IMR-90 (cell line): ENCODE data around the gene AKAP13. TPM values are rescaled to one million over a fixed set of nuclear protein-coding genes. Genes with fewer than 3 reads are reported as not detected.

Experiments used
- ATAC-seq: fragments of 200-7000 bp; cut with Tn5 transposase; 2 replicates; pipeline ENCODE4 v1.9.1; 2020; ENCODE audit warnings: low read depth, mild to moderate bottlenecking, moderate library complexity
- BruUV-seq: library from RNA; stranded (reverse); fragments of 400-500 nt; replicated peaks from 2 replicates; lab custom pipeline; 2021; lab: Mats Ljungman, UMichigan
- CTCF ChIA-PET: fragments of 300-600 bp; formaldehyde crosslinking; extraction: SDS; loops from one replicate; lab custom pipeline; 2021; ENCODE audit warnings: antibody characterized with exemption; lab: Yijun Ruan, JAX
- POLR2A ChIA-PET: fragments of 300-600 bp; sonication (Branson Sonifier 250); formaldehyde crosslinking; loops from one replicate; lab custom pipeline; 2022; ENCODE audit warnings: antibody characterized with exemption; ENCODE audit not compliant: unreplicated experiment; lab: Charles Lee
- DNase-seq: peaks from one replicate; pipeline ENCODE4 v3.0.0; 2013
- H2AFZ ChIP-seq: replicated peaks from 2 replicates; pipeline ENCODE3; 2013; ENCODE audit warnings: low read length, mild to moderate bottlenecking; ENCODE audit not compliant: poor library complexity
- H2AK5ac ChIP-seq: 2 replicates; pipeline ENCODE4 v1.6.1; 2013; ENCODE audit warnings: low read depth, low read length, inconsistent platforms
- H2AK9ac ChIP-seq: replicated peaks from 2 replicates; pipeline ENCODE3; 2013; ENCODE audit warnings: mild to moderate bottlenecking, low read depth, low read length, moderate library complexity; ENCODE audit not compliant: poor library complexity
- H2BK120ac ChIP-seq: 2 replicates; pipeline ENCODE4 v1.6.1; 2013; ENCODE audit warnings: low read depth, low read length, inconsistent platforms
- H2BK15ac ChIP-seq: 3 replicates; pipeline ENCODE4 v1.6.1; 2013; ENCODE audit warnings: low read depth, low read length, inconsistent platforms
- H2BK20ac ChIP-seq: 2 replicates; pipeline ENCODE4 v1.6.1; 2013; ENCODE audit warnings: low read depth, mild to moderate bottlenecking, inconsistent platforms, low read length, moderate library complexity
- H2BK5ac ChIP-seq: 2 replicates; pipeline ENCODE4 v1.6.1; 2013; ENCODE audit warnings: mild to moderate bottlenecking, low read depth, low read length, inconsistent platforms; ENCODE audit not compliant: poor library complexity, severe bottlenecking
- H3K14ac ChIP-seq: replicated peaks from 2 replicates; pipeline ENCODE4 v1.6.1; 2013; ENCODE audit warnings: low read depth, low read length, inconsistent platforms
- H3K18ac ChIP-seq: 2 replicates; pipeline ENCODE4 v1.6.1; 2013; ENCODE audit warnings: low read depth, low read length, control low read depth
- H3K23ac ChIP-seq: 2 replicates; pipeline ENCODE4 v1.6.1; 2013; ENCODE audit warnings: low read depth, low read length, inconsistent platforms
- H3K27ac ChIP-seq: 2 replicates; pipeline ENCODE4 v1.5.1; 2013; ENCODE audit warnings: mild to moderate bottlenecking, control low read depth, low read length; ENCODE audit not compliant: insufficient read depth
- H3K27me3 ChIP-seq: 2 replicates; pipeline ENCODE4 v1.6.1; 2013; ENCODE audit warnings: low read length; ENCODE audit not compliant: control insufficient read depth, insufficient read depth
- H3K36me3 ChIP-seq: 2 replicates; pipeline ENCODE4 v1.6.1; 2013; ENCODE audit warnings: low read length, mixed read lengths; ENCODE audit not compliant: control insufficient read depth, insufficient read depth
- H3K4ac ChIP-seq: 2 replicates; pipeline ENCODE4 v1.6.1; 2013; ENCODE audit warnings: low read depth, low read length, inconsistent platforms
- H3K4me1 ChIP-seq: 2 replicates; pipeline ENCODE4 v1.6.1; 2013; ENCODE audit warnings: low read length, mixed read lengths; ENCODE audit not compliant: control insufficient read depth, insufficient read depth
- H3K4me2 ChIP-seq: 2 replicates; pipeline ENCODE4 v1.6.1; 2013; ENCODE audit warnings: low read depth, mild to moderate bottlenecking, control low read depth, low read length, moderate library complexity
- H3K4me3 ChIP-seq: 2 replicates; pipeline ENCODE4 v1.5.1; 2013; ENCODE audit warnings: low read depth, mild to moderate bottlenecking, control low read depth, low read length, moderate library complexity; ENCODE audit not compliant: insufficient read depth
- H3K56ac ChIP-seq: 2 replicates; pipeline ENCODE4 v1.6.1; 2013; ENCODE audit warnings: low read length, inconsistent platforms; ENCODE audit not compliant: insufficient read depth; ENCODE audit errors: extremely low read depth
- H3K79me1 ChIP-seq, 2 experiments: 2 replicates each; pipeline ENCODE4 v1.6.1; 2013; ENCODE audit warnings: low read length in 2 of 2, inconsistent platforms in 1 of 2, low read depth in 1 of 2
- H3K9ac ChIP-seq: 2 replicates; pipeline ENCODE4 v1.6.1; 2013; ENCODE audit warnings: low read depth, low read length, control low read depth
- H3K9me1 ChIP-seq: 2 replicates; pipeline ENCODE4 v1.6.1; 2013; ENCODE audit warnings: low read length, inconsistent platforms; ENCODE audit not compliant: insufficient read depth
- H3K9me3 ChIP-seq: 2 replicates; pipeline ENCODE4 v1.6.1; 2013; ENCODE audit warnings: low read length; ENCODE audit not compliant: control insufficient read depth, insufficient read depth
- H4K20me1 ChIP-seq: 2 replicates; pipeline ENCODE4 v1.6.1; 2013; ENCODE audit warnings: low read length, inconsistent platforms; ENCODE audit not compliant: insufficient read depth
- H4K5ac ChIP-seq: 2 replicates; pipeline ENCODE4 v1.6.1; 2013; ENCODE audit warnings: mild to moderate bottlenecking, low read depth, low read length, control low read depth
- H4K8ac ChIP-seq, 2 experiments: 2 replicates each; pipeline ENCODE4 v1.6.1; 2013; ENCODE audit warnings: low read depth in 2 of 2, low read length in 2 of 2, control low read depth in 1 of 2, inconsistent platforms in 1 of 2
- H4K91ac ChIP-seq: 2 replicates; pipeline ENCODE4 v1.6.1; 2013; ENCODE audit warnings: low read depth, low read length, inconsistent platforms; ENCODE audit not compliant: insufficient read depth
- FOS ChIP-seq: fragments of 150-350 bp; IDR thresholded peaks from 2 replicates; pipeline ENCODE4 v1.6.1; 2016; ENCODE audit warnings: low read depth, low read length
- MAFK ChIP-seq: IDR thresholded peaks from 2 replicates; pipeline ENCODE4 v1.6.1; 2012; ENCODE audit warnings: low read depth, low read length, improper control_type of control experiment
- MAZ ChIP-seq: IDR thresholded peaks from 2 replicates; pipeline ENCODE4 v1.6.1; 2012; ENCODE audit warnings: low read depth, mild to moderate bottlenecking, low read length, improper control_type of control experiment, moderate library complexity, borderline replicate concordance
- WGBS, 2 experiments: methylation state at CpG; one replicate each; pipeline versions ENCODE4 v1.1.5 to v1.1.7; 2013; ENCODE audit warnings: missing lambda C conversion rate in 2 of 2; ENCODE audit not compliant: insufficient read length in 1 of 2; ENCODE audit errors: extremely low coverage in 2 of 2; 5-methylcytosine and 5-hydroxymethylcytosine counted together
- dilution Hi-C: fragments of 300-500 bp; cut with HindIII; formaldehyde crosslinking; loops from one replicate; pipeline ENCODE4 v1.14.3; 2018; ENCODE audit warnings: low sequenced_read_pairs; ENCODE audit not compliant: unreplicated experiment
- in situ Hi-C: fragments of 300-500 bp; cut with MboI; formaldehyde crosslinking; loops from 3 replicates; pipeline ENCODE4 v1.14.3; 2019; ENCODE audit warnings: low sequenced_read_pairs, inconsistent platforms, mixed read lengths
- intact Hi-C: fragments of 100-400 bp; cut with micrococcal nuclease; formaldehyde crosslinking; loops from 2 replicates; pipeline ENCODE4 v1.10.0; 2022
- polyA plus RNA-seq, 3 experiments: library from polyadenylated mRNA; depleted of rRNA; stranded (reverse); fragments of >200 nt; gene quantifications; 2 replicates each; pipeline ENCODE4 v1.2.3, GENCODE V29; 2012; ENCODE audit warnings: low replicate concordance in 1 of 3
- total RNA-seq: library from RNA; depleted of rRNA; stranded (reverse); fragments of >200 nt; gene quantifications from 2 replicates; pipeline ENCODE4 v1.2.3, GENCODE V29; 2012
- TF ChIP-seq, protein P1 (sequence below): fragments of 150-350 bp; IDR thresholded peaks from 2 replicates; pipeline ENCODE4 v1.6.1; 2016; ENCODE audit warnings: low read depth, mild to moderate bottlenecking, low read length, moderate library complexity, borderline replicate concordance

AKAP13 gene
- total and polyA plus RNA-seq, 2 of the 4 experiments (the other 2 are of a cell fraction) = 10.4 to 46.4 TPM

GRCh38 chr15:85600001-85600400, 219.6 kb downstream of the AKAP13 start:
- no peak for TF ChIP-seq MAZ
- TF ChIP-seq MAFK = no peak
- TF ChIP-seq, protein P1, sequence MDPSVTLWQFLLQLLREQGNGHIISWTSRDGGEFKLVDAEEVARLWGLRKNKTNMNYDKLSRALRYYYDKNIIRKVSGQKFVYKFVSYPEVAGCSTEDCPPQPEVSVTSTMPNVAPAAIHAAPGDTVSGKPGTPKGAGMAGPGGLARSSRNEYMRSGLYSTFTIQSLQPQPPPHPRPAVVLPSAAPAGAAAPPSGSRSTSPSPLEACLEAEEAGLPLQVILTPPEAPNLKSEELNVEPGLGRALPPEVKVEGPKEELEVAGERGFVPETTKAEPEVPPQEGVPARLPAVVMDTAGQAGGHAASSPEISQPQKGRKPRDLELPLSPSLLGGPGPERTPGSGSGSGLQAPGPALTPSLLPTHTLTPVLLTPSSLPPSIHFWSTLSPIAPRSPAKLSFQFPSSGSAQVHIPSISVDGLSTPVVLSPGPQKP = no peak
- TF ChIP-seq FOS = no peak
- no TSS peak for BruUV-seq
- H3K14ac ChIP-seq = no peak overlapping the region
- H3K9ac ChIP-seq = no peak overlapping the region
- in situ Hi-C loops = no loop called here
- intact Hi-C loops = no loop called here
- no CpG with 5 or more reads among the region's 2 CpGs for WGBS, 2 experiments
- H3K79me1 ChIP-seq = peaks cover 22 to 37% of the 10 kb centered on the region in 2 experiments
- H3K27me3 ChIP-seq = no peaks in the 10 kb centered on the region
- no peak overlapping the region for H3K4me3 ChIP-seq
- no peak overlapping the region for H3K18ac ChIP-seq
- ATAC-seq (no peak), DNase-seq (no peak)
- no peak overlapping the region for H2AK5ac ChIP-seq
- H2AK9ac ChIP-seq = no peak overlapping the region
- H3K4me1 ChIP-seq = peaks cover 3% of the 10 kb centered on the region; the same call in 1 of the 2 replicates
- dilution Hi-C loops = no loop called here
- ChIA-PET CTCF (no interaction called here), POLR2A (interaction anchor here (0.6 kb wide), 1 partner anchor 93 kb away, joined by 10 read pairs; no protein-coding TSS in a partner anchor)
- H4K5ac ChIP-seq = no peak overlapping the region
- no peaks in the 10 kb centered on the region for H4K20me1 ChIP-seq
- H4K8ac ChIP-seq = no peak overlapping the region
- H2AFZ ChIP-seq = no peak overlapping the region
- H3K23ac ChIP-seq = no peak overlapping the region
- no peak overlapping the region for H3K56ac ChIP-seq
- H2BK5ac ChIP-seq = no peak overlapping the region
- no peaks in the 10 kb centered on the region for H3K9me3 ChIP-seq
- no peak overlapping the region for H2BK15ac ChIP-seq
- H2BK120ac ChIP-seq = no peak overlapping the region
- no peaks in the 10 kb centered on the region for H3K36me3 ChIP-seq
- H3K9me1 ChIP-seq = peaks cover 8% of the 10 kb centered on the region; the same call in 1 of the 2 replicates
- H3K4ac ChIP-seq = no peak overlapping the region
- no peak overlapping the region for H3K27ac ChIP-seq
- no peak overlapping the region for H2BK20ac ChIP-seq
- no peak overlapping the region for H4K91ac ChIP-seq
- H3K4me2 ChIP-seq = no peak overlapping the region
